Loucy (cell line): ENCODE measurements around the gene ARF5.

Experiments
- H2AFZ ChIP-seq: fragments of 200-600 bp; sonication (generic); 2 replicates; pipeline ENCODE4 v1.6.0; 2016; ENCODE audit warnings: antibody characterized with exemption, mild to moderate bottlenecking, low read length, moderate library complexity
- H3F3A ChIP-seq: fragments of 200-600 bp; 2 replicates; pipeline ENCODE4 v1.6.0; 2016; ENCODE audit warnings: antibody characterized with exemption, low read depth, mild to moderate bottlenecking
- H3K27me3 ChIP-seq: fragments of 200-600 bp; sonication (generic); 2 replicates; pipeline ENCODE4 v1.6.1; 2014; ENCODE audit warnings: low read length, mild to moderate bottlenecking; ENCODE audit not compliant: insufficient read depth, poor library complexity, severe bottlenecking
- H3K36me3 ChIP-seq: fragments of 200-600 bp; sonication (generic); 2 replicates; pipeline ENCODE4 v1.6.1; 2016; ENCODE audit warnings: low read length; ENCODE audit not compliant: insufficient read depth
- H3K4me1 ChIP-seq: fragments of 200-600 bp; sonication (generic); 2 replicates; pipeline ENCODE4 v1.5.1; 2014; ENCODE audit warnings: low read length, mild to moderate bottlenecking; ENCODE audit not compliant: insufficient read depth, poor library complexity, severe bottlenecking
- H3K4me2 ChIP-seq: fragments of 200-600 bp; sonication (generic); 2 replicates; pipeline ENCODE4 v1.6.0; 2014; ENCODE audit warnings: antibody characterized with exemption, low read length, low read depth, mild to moderate bottlenecking; ENCODE audit not compliant: poor library complexity, severe bottlenecking
- H3K4me3 ChIP-seq: fragments of 200-600 bp; sonication (generic); 2 replicates; pipeline ENCODE4 v1.5.1; 2014; ENCODE audit warnings: low read length, mild to moderate bottlenecking, mixed read lengths; ENCODE audit not compliant: poor library complexity, severe bottlenecking
- H3K79me2 ChIP-seq: fragments of 200-600 bp; sonication (generic); 2 replicates; pipeline ENCODE4 v1.6.1; 2014; ENCODE audit warnings: low read length; ENCODE audit not compliant: insufficient read depth
- H3K9ac ChIP-seq: fragments of 200-600 bp; sonication (generic); 2 replicates; pipeline ENCODE4 v1.6.0; 2014; ENCODE audit warnings: mild to moderate bottlenecking, low read depth, low read length, moderate library complexity; ENCODE audit not compliant: poor library complexity, severe bottlenecking
- H3K9me2 ChIP-seq: fragments of 200-600 bp; sonication (generic); replicated peaks from 2 replicates; pipeline ENCODE4 v1.6.1; 2016; ENCODE audit warnings: low read depth, low read length, mixed read lengths
- H3K9me3 ChIP-seq: fragments of 200-600 bp; sonication (generic); 2 replicates; pipeline ENCODE4 v1.6.1; 2014; ENCODE audit warnings: mild to moderate bottlenecking, antibody characterized with exemption, low read length, low read depth; ENCODE audit not compliant: insufficient read depth
- H4K20me1 ChIP-seq: fragments of 200-600 bp; sonication (generic); 2 replicates; pipeline ENCODE4 v1.6.0; 2014; ENCODE audit warnings: antibody characterized with exemption, low read length, mild to moderate bottlenecking; ENCODE audit not compliant: insufficient read depth, poor library complexity, severe bottlenecking
- CTCF ChIP-seq: fragments of 200-600 bp; sonication (generic); conservative IDR thresholded peaks from 2 replicates; pipeline ENCODE4 v1.5.1; 2014; ENCODE audit warnings: mild to moderate bottlenecking, antibody characterized with exemption, low read length
- EZH2phosphoT487 ChIP-seq: fragments of 200-600 bp; IDR thresholded peaks from 2 replicates; pipeline ENCODE4 v1.6.1; 2018; ENCODE audit warnings: antibody characterized with exemption, mild to moderate bottlenecking, moderate library complexity, borderline replicate concordance

ARF5 gene

GRCh38 chr7:127600885-127601284 lies 12.7 kb downstream of the ARF5 start:
- no peaks in the 10 kb centered on the region for H3K9me2 ChIP-seq
- H3K79me2 ChIP-seq: no peaks in the 10 kb centered on the region
- no peak overlapping the region for H3K9ac ChIP-seq
- H3K4me3 ChIP-seq: no peak overlapping the region
- H3K27me3 ChIP-seq: no peaks in the 10 kb centered on the region
- no peaks in the 10 kb centered on the region for H4K20me1 ChIP-seq
- no peaks in the 10 kb centered on the region for H3K4me1 ChIP-seq
- no peaks in the 10 kb centered on the region for H3F3A ChIP-seq
- no peaks in the 10 kb centered on the region for H3K36me3 ChIP-seq
- no peaks in the 10 kb centered on the region for H3K9me3 ChIP-seq
- no peak for TF ChIP-seq CTCF
- no peak overlapping the region for H3K4me2 ChIP-seq
- H2AFZ ChIP-seq: no peak overlapping the region

- no peak overlapping the region for H2AFZ ChIP-seq
- peaks cover 2% of the 10 kb centered on the region; the same call in 1 of the 2 replicates for H3K9me3 ChIP-seq
- H3F3A ChIP-seq: no peaks in the 10 kb centered on the region
- no peak overlapping the region for H3K4me2 ChIP-seq
- no peaks in the 10 kb centered on the region for H3K79me2 ChIP-seq
- no peaks in the 10 kb centered on the region for H3K9me2 ChIP-seq
- no peaks in the 10 kb centered on the region for H3K4me1 ChIP-seq
- H3K27me3 ChIP-seq: no peaks in the 10 kb centered on the region
- TF ChIP-seq CTCF: no peak
- TF ChIP-seq EZH2phosphoT487: no peak
- no peak overlapping the region for H3K9ac ChIP-seq
- no peaks in the 10 kb centered on the region for H3K36me3 ChIP-seq
- no peak overlapping the region for H3K4me3 ChIP-seq
- no peaks in the 10 kb centered on the region for H4K20me1 ChIP-seq
These were observed 20.2 kb downstream of the ARF5 start for GRCh38 chr7:127608446-127608845.

GRCh38 chr7:127609297-127609696 lies 21.1 kb downstream of the ARF5 start:
- Histone ChIP-seq H3K79me2 (no peaks in the 10 kb centered on the region), H2AFZ (no peak overlapping the region), H3K9me2 (no peaks in the 10 kb centered on the region), H3K27me3 (no peaks in the 10 kb centered on the region), H3K9ac (no peak overlapping the region), H3K4me1 (no peaks in the 10 kb centered on the region), H4K20me1 (no peaks in the 10 kb centered on the region), H3K4me2 (no peak overlapping the region), H3K36me3 (no peaks in the 10 kb centered on the region), H3F3A (no peaks in the 10 kb centered on the region), H3K4me3 (no peak overlapping the region), H3K9me3 (peaks cover 2% of the 10 kb centered on the region; the same call in 1 of the 2 replicates)
- TF ChIP-seq EZH2phosphoT487: no peak
- no peak for TF ChIP-seq CTCF
